K562 (cell line): ENCODE data around the gene GRIK1. TPM values are rescaled to one million over a fixed set of nuclear protein-coding genes. Genes with fewer than 3 reads are reported as not detected.

ENCODE experiments used
- ATAC-seq: fragments of 200-7000 bp; cut with Tn5 transposase; 3 replicates; pipeline ENCODE4 v1.9.1; 2020; ENCODE audit warnings: moderate library complexity
- BruUV-seq: library from RNA; stranded (reverse); fragments of 400-500 nt; replicated peaks from 2 replicates; lab custom pipeline; 2021; lab: Mats Ljungman, UMichigan
- CTCF ChIA-PET: fragments of 300-600 bp; formaldehyde crosslinking; extraction: SDS; loops from one replicate; lab custom pipeline; 2021; ENCODE audit warnings: low intra/inter-chr PET ratio; lab: Yijun Ruan, JAX
- POLR2A ChIA-PET: fragments of 300-600, 350-650 bp; sonication (Branson Sonifier 250); formaldehyde crosslinking; extraction: SDS; loops from one replicate; lab custom pipeline; 2021; ENCODE audit warnings: antibody characterized with exemption, inconsistent platforms; lab: Yijun Ruan, JAX
- DNase-seq, 4 experiments: peaks; one replicate each; pipeline versions ENCODE4 v3.0.0 to v3.0.0-alpha.2; 2011 to 2018; ENCODE audit warnings: low spot score in 3 of 4, mixed read lengths in 3 of 4; ENCODE audit errors: extremely low read depth in 1 of 4
- FAIRE-seq: peaks from 2 replicates; lab custom pipeline; 2011; peaks lifted over from hg19 to GRCh38; lab: Jason Lieb, UNC
- H2AFZ ChIP-seq: 2 replicates; pipeline ENCODE4 v1.6.0; 2011; ENCODE audit warnings: low read depth, low read length, control low read depth, inconsistent platforms
- H3K27ac ChIP-seq: fragments of 200-600 bp; 3 replicates; pipeline ENCODE4 v1.8.0; 2011; ENCODE audit warnings: low read depth, mild to moderate bottlenecking, control low read depth, inconsistent platforms, low read length, moderate library complexity, mixed read lengths; ENCODE audit errors: extremely low read depth
- H3K27me3 ChIP-seq, 2 experiments: fragments of 300-600 bp in 1 of 2; 2 replicates in 1 of 2; 3 replicates in 1 of 2; pipeline versions ENCODE4 v1.6.0 to v1.8.0; 2011; ENCODE audit warnings: inconsistent platforms in 2 of 2, low read length in 2 of 2, mild to moderate bottlenecking in 1 of 2, mixed read lengths in 1 of 2, moderate library complexity in 1 of 2; ENCODE audit not compliant: control insufficient read depth in 2 of 2, insufficient read depth in 2 of 2
- H3K36me3 ChIP-seq: fragments of 300-600 bp; 3 replicates; pipeline ENCODE4 v1.8.0; 2011; ENCODE audit warnings: mild to moderate bottlenecking, low read length, inconsistent platforms; ENCODE audit not compliant: control insufficient read depth, insufficient read depth
- H3K4me1 ChIP-seq, 2 experiments: fragments of 200-600 bp in 1 of 2; replicated peaks in 1 of 2; 2 replicates in 1 of 2; 3 replicates in 1 of 2; pipeline versions ENCODE4 v1.5.1 to v1.8.0; 2011; ENCODE audit warnings: inconsistent platforms in 2 of 2, low read length in 2 of 2, mild to moderate bottlenecking in 1 of 2, mixed read lengths in 1 of 2, moderate library complexity in 1 of 2; ENCODE audit not compliant: control insufficient read depth in 2 of 2, insufficient read depth in 2 of 2
- H3K4me2 ChIP-seq: 2 replicates; pipeline ENCODE4 v1.6.1; 2011; ENCODE audit warnings: low read length, control low read depth, inconsistent platforms, mixed read lengths; ENCODE audit not compliant: insufficient read depth
- H3K4me3 ChIP-seq: fragments of 200-600 bp; sonication (generic), shearing (Covaris generic); 2 replicates; pipeline ENCODE4 v1.5.1; 2016; ENCODE audit warnings: control low read depth, inconsistent platforms
- H3K79me2 ChIP-seq: fragments of 200-600 bp; 3 replicates; pipeline ENCODE4 v1.8.0; 2011; ENCODE audit warnings: low read length, inconsistent platforms; ENCODE audit not compliant: control insufficient read depth, insufficient read depth
- H3K9ac ChIP-seq, 2 experiments: 2 replicates each; pipeline versions ENCODE4 v1.6.0 to v1.6.1; 2011; ENCODE audit warnings: low read depth in 2 of 2, low read length in 2 of 2, control low read depth in 1 of 2, inconsistent platforms in 1 of 2, mild to moderate bottlenecking in 1 of 2, mixed read lengths in 1 of 2; ENCODE audit not compliant: insufficient read depth in 1 of 2
- H3K9me1 ChIP-seq: one replicate; pipeline ENCODE4 v1.6.0; 2011; ENCODE audit warnings: inconsistent platforms, mild to moderate bottlenecking, low read length, moderate library complexity; ENCODE audit not compliant: control insufficient read depth, insufficient read depth
- H3K9me3 ChIP-seq: replicated peaks from 2 replicates; pipeline ENCODE4 v1.5.1; 2011; ENCODE audit warnings: low read depth, low read length, inconsistent platforms; ENCODE audit not compliant: control insufficient read depth, insufficient read depth
- H4K20me1 ChIP-seq: replicated peaks from 2 replicates; pipeline ENCODE4 v1.6.1; 2011; ENCODE audit warnings: low read length, inconsistent platforms, mixed read lengths; ENCODE audit not compliant: control insufficient read depth, insufficient read depth
- CHCHD3 ChIP-seq: fragments of 250-450 bp; sonication (Bioruptor Pico); IDR thresholded peaks from 2 replicates; pipeline ENCODE4 v2.1.2; 2022; ENCODE audit warnings: mild to moderate bottlenecking
- DMBX1 ChIP-seq: fragments of 250-450 bp; sonication (Bioruptor Pico); IDR thresholded peaks from 2 replicates; pipeline ENCODE4 v1.8.0; 2022; ENCODE audit warnings: inconsistent platforms, mild to moderate bottlenecking, moderate library complexity, borderline replicate concordance
- DNMT1 ChIP-seq: fragments of 450-650 bp; IDR thresholded peaks from 2 replicates; pipeline ENCODE4 v1.6.1; 2016; ENCODE audit warnings: antibody characterized with exemption, mild to moderate bottlenecking
- E2F6 ChIP-seq, 2 experiments: IDR thresholded peaks; 2 replicates each; pipeline ENCODE4 v1.6.1; 2011; ENCODE audit warnings: borderline replicate concordance in 1 of 2, control low read depth in 1 of 2, low read depth in 1 of 2, low read length in 1 of 2, mild to moderate bottlenecking in 1 of 2, mixed read lengths in 1 of 2, moderate library complexity in 1 of 2; ENCODE audit not compliant: insufficient read depth in 1 of 2, insufficient read length in 1 of 2, poor library complexity in 1 of 2, severe bottlenecking in 1 of 2; ENCODE audit errors: extremely low read depth in 1 of 2
- FIP1L1 ChIP-seq: fragments of 200-400 bp; formaldehyde crosslinking; IDR thresholded peaks from 2 replicates; pipeline ENCODE4 v1.6.1; 2018; ENCODE audit warnings: mild to moderate bottlenecking, low read depth, low read length; ENCODE audit not compliant: poor library complexity, severe bottlenecking
- FOXA3 ChIP-seq, 2 experiments: fragments of 450-650 bp in 1 of 2; sonication (generic) in 1 of 2; formaldehyde crosslinking; IDR thresholded peaks in 1 of 2; conservative IDR thresholded peaks in 1 of 2; 2 replicates each; pipeline versions ENCODE4 v1.4.0 to v1.8.0; 2020 to 2022; ENCODE audit warnings: mild to moderate bottlenecking in 2 of 2, missing genetic modification reagents in 1 of 2
- HNRNPLL ChIP-seq: fragments of 200-400 bp; formaldehyde crosslinking; IDR thresholded peaks from 2 replicates; pipeline ENCODE4 v1.6.1; 2017; ENCODE audit warnings: low read length, low read depth, mild to moderate bottlenecking; ENCODE audit not compliant: poor library complexity, severe bottlenecking
- HOMEZ ChIP-seq: fragments of 250-450 bp; sonication (Bioruptor Pico); IDR thresholded peaks from 2 replicates; pipeline ENCODE4 v1.4.0; 2020; ENCODE audit warnings: mild to moderate bottlenecking, moderate library complexity
- MCM2 ChIP-seq: fragments of 450-650 bp; IDR thresholded peaks from 2 replicates; pipeline ENCODE4 v1.6.1; 2017; ENCODE audit warnings: low read depth, mild to moderate bottlenecking
- NRF1 ChIP-seq, 2 experiments: fragments of 450-650 bp; IDR thresholded peaks in 1 of 2; conservative IDR thresholded peaks in 1 of 2; 2 replicates each; pipeline ENCODE4 v1.6.1; 2014; ENCODE audit warnings: mild to moderate bottlenecking in 2 of 2
- OTX1 ChIP-seq: fragments of 450-650 bp; formaldehyde crosslinking; IDR thresholded peaks from 2 replicates; pipeline ENCODE4 v1.4.0; 2022; ENCODE audit warnings: mild to moderate bottlenecking
- RBM14 ChIP-seq: fragments of 200-400 bp; formaldehyde crosslinking; IDR thresholded peaks from 2 replicates; pipeline ENCODE4 v1.6.1; 2018; ENCODE audit warnings: low read depth, mild to moderate bottlenecking, low read length, moderate library complexity, borderline replicate concordance; ENCODE audit not compliant: insufficient read depth
- RFX1 ChIP-seq: fragments of 450-650 bp; IDR thresholded peaks from 2 replicates; pipeline ENCODE4 v1.6.1; 2016; ENCODE audit warnings: mild to moderate bottlenecking, moderate library complexity
- SMARCE1 ChIP-seq: fragments of 450-650 bp; IDR thresholded peaks from 2 replicates; pipeline ENCODE4 v1.7.1; 2016; ENCODE audit warnings: mild to moderate bottlenecking
- THAP7 ChIP-seq: fragments of 250-450 bp; sonication (Bioruptor Pico); IDR thresholded peaks from 2 replicates; pipeline ENCODE4 v1.5.0; 2021
- ZBED1 ChIP-seq: IDR thresholded peaks from 2 replicates; pipeline ENCODE4 v1.6.1; 2014
- ZC3H11A ChIP-seq: IDR thresholded peaks from 2 replicates; pipeline ENCODE4 v1.6.1; 2012; ENCODE audit warnings: low read depth, low read length, improper control_type of control experiment
- ZFP30 ChIP-seq: fragments of 250-450 bp; sonication (Bioruptor Pico); IDR thresholded peaks from 2 replicates; pipeline ENCODE4 v1.8.0; 2022; ENCODE audit warnings: moderate library complexity, mild to moderate bottlenecking, inconsistent platforms, borderline replicate concordance
- ZNF76 ChIP-seq: fragments of 250-450 bp; sonication (Bioruptor Pico); IDR thresholded peaks from 2 replicates; pipeline ENCODE4 v1.4.0; 2020; ENCODE audit warnings: mild to moderate bottlenecking, moderate library complexity, borderline replicate concordance
- ZNF766 ChIP-seq: fragments of 200-800 bp; sonication (Bioruptor generic); conservative IDR thresholded peaks from 2 replicates; pipeline ENCODE4 v1.6.1; 2016; ENCODE audit warnings: missing genetic modification characterization, missing compliant biosample characterization
- WGBS: fragments of 100-300 bp; shearing (Covaris generic); methylation state at CpG from one replicate; pipeline ENCODE4 v1.1.6; 2016; ENCODE audit warnings: low coverage, mixed read lengths; ENCODE audit not compliant: insufficient coverage; ENCODE audit errors: missing lambda C conversion rate; 5-methylcytosine and 5-hydroxymethylcytosine counted together
- in situ Hi-C: fragments of 300-500 bp; cut with MboI; formaldehyde crosslinking; loops from 4 replicates; pipeline ENCODE4 v1.15.0; 2018; ENCODE audit warnings: inconsistent platforms, mixed read lengths
- intact Hi-C: fragments of 100-400 bp; cut with micrococcal nuclease; formaldehyde crosslinking; loops from 2 replicates; pipeline ENCODE4 v1.14.2; 2022
- polyA plus RNA-seq, 8 experiments: library from polyadenylated mRNA; depleted of rRNA in 4 of 8; stranded (reverse) in 5 of 8; unstranded in 3 of 8; fragments of >200 nt; fragmentation: Nextera tagmentation in 2 of 8; fragmentation: Illumina TruSeq in 1 of 8; extraction: Ambion mirVana in 2 of 8; extraction: Trizol in 1 of 8; gene quantifications; 2 replicates each; pipeline versions ENCODE4 v1.2.1 to v1.2.3, GENCODE V29; 2011 to 2014; ENCODE audit warnings: inconsistent platforms in 1 of 8, missing spikeins in 1 of 8
- total RNA-seq, 7 experiments: library from RNA; depleted of rRNA in 6 of 7; stranded (reverse); fragments of >200 nt in 6 of 7; fragmentation: Illumina TruSeq in 2 of 7; extraction: Trizol in 2 of 7; gene quantifications; 2 replicates each; pipeline versions ENCODE4 v1.2.1 to v1.2.3, GENCODE V29; 2011 to 2021; ENCODE audit warnings: low replicate concordance in 1 of 7

Gene GRIK1
- total and polyA plus RNA-seq, 9 of the 15 experiments (the other 6 are each of a cell fraction or from before 2014, with no cell fraction given), result 0.17 to 2.8 (median 0.53) TPM

GRCh38 chr21:29751473-29752185, 188.2 kb downstream of the GRIK1 start:
- Histone ChIP-seq H3K79me2 (no peaks in the 10 kb centered on the region), H3K4me2 (no peak overlapping the region), H3K27me3 (no peaks in the 10 kb centered on the region), H3K9ac (no peak overlapping the region), H3K4me3 (no peak overlapping the region), H3K9me3 (no peaks in the 10 kb centered on the region), H3K9me1 (no peaks in the 10 kb centered on the region), H2AFZ (no peak overlapping the region), H3K27ac (no peak overlapping the region), H3K4me1 (peaks cover 0 to 6% of the 10 kb centered on the region in 2 experiments; a peak in 2 of 5 replicates), H3K36me3 (no peaks in the 10 kb centered on the region), H4K20me1 (no peaks in the 10 kb centered on the region)
- DNase-seq (no peak), FAIRE-seq (no peak), ATAC-seq (no peak)
- TF ChIP-seq CHCHD3 (CRISPR knock-in tag) (no peak), SMARCE1 (no peak), OTX1 (CRISPR knock-in tag) (no peak), HOMEZ (CRISPR knock-in tag) (no peak), ZNF766 (CRISPR knock-in tag) (no peak), DNMT1 (no peak), RBM14 (no peak), RFX1 (no peak), FIP1L1 (no peak), ZFP30 (CRISPR knock-in tag) (no peak), ZBED1 (no peak), ZNF76 (CRISPR knock-in tag) (no peak), ZC3H11A (no peak), MCM2 (no peak), HNRNPLL (no peak), FOXA3 (CRISPR knock-in tag; conservative IDR thresholded peaks at IDR 0.05 in 1 of 2, IDR thresholded peaks at IDR 0.05 in 1 of 2) (no peak), E2F6 (IDR thresholded peaks at IDR 0.05; ENCODE audit: borderline replicate concordance in 1 of 2, extremely low read depth in 1 of 2, insufficient read depth in 1 of 2, insufficient read length in 1 of 2, low read depth in 1 of 2, low read length in 1 of 2, poor library complexity in 1 of 2, severe bottlenecking in 1 of 2) (no peak), NRF1 (conservative IDR thresholded peaks at IDR 0.05 in 1 of 2, IDR thresholded peaks at IDR 0.05 in 1 of 2) (no peak), DMBX1 (CRISPR knock-in tag) (no peak), THAP7 (CRISPR knock-in tag) (no peak)
- WGBS, result 69% methylated on average over 7 of the region's 7 CpGs
- ChIA-PET CTCF (no interaction called here), POLR2A (interaction anchor here (0.7 to 1.3 kb wide), 3 partner anchors 8 to 95 kb away, joined by 3 read pairs; no protein-coding TSS in a partner anchor)
- intact Hi-C loops (no loop called here), in situ Hi-C loops (no loop called here)
- no TSS peak for BruUV-seq
